ENCODE data around the gene SDCCAG8.

SDCCAG8 gene

GRCh38 chr1:243438815-243439214 lies 183.0 kb downstream of the SDCCAG8 start:
- no peaks in the 10 kb centered on the region for H3K9me3 ChIP-seq (ENCODE audit: insufficient read depth, low read length)
- H2AFZ ChIP-seq (ENCODE audit: low read depth, low read length): no peak overlapping the region
- no peaks in the 10 kb centered on the region for H4K20me1 ChIP-seq (ENCODE audit: insufficient read depth, low read length)
- H3K27me3 ChIP-seq (ENCODE audit: low read depth, low read length): no peaks in the 10 kb centered on the region
- H3K4me2 ChIP-seq (ENCODE audit: low read length): no peak overlapping the region
- no peak overlapping the region for H3K9ac ChIP-seq (ENCODE audit: low read length)
- H3K36me3 ChIP-seq (replicated peaks; ENCODE audit: low read depth, low read length): no peaks in the 10 kb centered on the region
- no peak overlapping the region for H3K27ac ChIP-seq (ENCODE audit: low read length)
- H3K79me2 ChIP-seq (ENCODE audit: low read length): no peaks in the 10 kb centered on the region
- peaks cover 3% of the 10 kb centered on the region; the same call in 1 of the 2 replicates for H3K4me1 ChIP-seq (ENCODE audit: low read length)
- no peak overlapping the region for H3K4me3 ChIP-seq (ENCODE audit: low read length)
- TF ChIP-seq CTCF (IDR thresholded peaks at IDR 0.05; ENCODE audit: low read depth, low read length): no peak

- Histone ChIP-seq H3K27me3 (ENCODE audit: low read depth, low read length) (no peaks in the 10 kb centered on the region), H3K79me2 (ENCODE audit: low read length) (no peaks in the 10 kb centered on the region), H3K27ac (ENCODE audit: low read length) (no peak overlapping the region), H3K9ac (ENCODE audit: low read length) (no peak overlapping the region), H4K20me1 (ENCODE audit: insufficient read depth, low read length) (no peaks in the 10 kb centered on the region), H3K4me2 (ENCODE audit: low read length) (no peak overlapping the region), H3K4me1 (ENCODE audit: low read length) (no peaks in the 10 kb centered on the region), H3K4me3 (ENCODE audit: low read length) (no peak overlapping the region), H2AFZ (ENCODE audit: low read depth, low read length) (no peak overlapping the region), H3K36me3 (replicated peaks; ENCODE audit: low read depth, low read length) (no peaks in the 10 kb centered on the region), H3K9me3 (ENCODE audit: insufficient read depth, low read length) (no peaks in the 10 kb centered on the region)
- TF ChIP-seq CTCF (IDR thresholded peaks at IDR 0.05; ENCODE audit: low read depth, low read length) (no peak), EZH2phosphoT487 (IDR thresholded peaks at IDR 0.05; ENCODE audit: low read depth) (no peak)
These were observed 184.6 kb downstream of the SDCCAG8 start for GRCh38 chr1:243440406-243440805.

GRCh38 chr1:243441601-243442000 lies 185.8 kb downstream of the SDCCAG8 start:
- Histone ChIP-seq H3K79me2 (ENCODE audit: low read length) (no peaks in the 10 kb centered on the region), H3K27ac (ENCODE audit: low read length) (no peak overlapping the region), H2AFZ (ENCODE audit: low read depth, low read length) (no peak overlapping the region), H3K4me2 (ENCODE audit: low read length) (no peak overlapping the region), H3K9me3 (ENCODE audit: insufficient read depth, low read length) (no peaks in the 10 kb centered on the region), H3K4me1 (ENCODE audit: low read length) (no peaks in the 10 kb centered on the region), H3K36me3 (replicated peaks; ENCODE audit: low read depth, low read length) (no peaks in the 10 kb centered on the region), H3K9ac (ENCODE audit: low read length) (no peak overlapping the region), H3K27me3 (ENCODE audit: low read depth, low read length) (no peaks in the 10 kb centered on the region), H3K4me3 (ENCODE audit: low read length) (no peak overlapping the region), H4K20me1 (ENCODE audit: insufficient read depth, low read length) (no peaks in the 10 kb centered on the region)
- TF ChIP-seq CTCF (IDR thresholded peaks at IDR 0.05; ENCODE audit: low read depth, low read length) (no peak), EZH2phosphoT487 (IDR thresholded peaks at IDR 0.05; ENCODE audit: low read depth) (no peak)

- H3K79me2 ChIP-seq (ENCODE audit: low read length): no peaks in the 10 kb centered on the region
- H3K27me3 ChIP-seq (ENCODE audit: low read depth, low read length): no peaks in the 10 kb centered on the region
- H3K9me3 ChIP-seq (ENCODE audit: insufficient read depth, low read length): no peaks in the 10 kb centered on the region
- H3K4me3 ChIP-seq (ENCODE audit: low read length): no peak overlapping the region
- no peak overlapping the region for H3K4me2 ChIP-seq (ENCODE audit: low read length)
- TF ChIP-seq CTCF (IDR thresholded peaks at IDR 0.05; ENCODE audit: low read depth, low read length) (no peak), EZH2phosphoT487 (IDR thresholded peaks at IDR 0.05; ENCODE audit: low read depth) (no peak)
- H3K9ac ChIP-seq (ENCODE audit: low read length): no peak overlapping the region
- no peak overlapping the region for H2AFZ ChIP-seq (ENCODE audit: low read depth, low read length)
- no peaks in the 10 kb centered on the region for H3K36me3 ChIP-seq (replicated peaks; ENCODE audit: low read depth, low read length)
- H3K27ac ChIP-seq (ENCODE audit: low read length): no peak overlapping the region
- no peaks in the 10 kb centered on the region for H3K4me1 ChIP-seq (ENCODE audit: low read length)
- no peaks in the 10 kb centered on the region for H4K20me1 ChIP-seq (ENCODE audit: insufficient read depth, low read length)
These were observed 187.7 kb downstream of the SDCCAG8 start for GRCh38 chr1:243443557-243443956.
